HUES6 (cell line): Measurements from ENCODE around the gene MRPS15.
"Not testable (repeated sequence)": the region's sequence is repeated elsewhere in the genome, so short reads cannot be mapped to it uniquely, and the experiment has no call there.

ENCODE experiments used
- H3K27ac ChIP-seq: 2 replicates; pipeline ENCODE4 v1.7.0; 2013; ENCODE audit warnings: low read depth, mild to moderate bottlenecking, low read length, inconsistent platforms
- H3K27me3 ChIP-seq: 2 replicates; pipeline ENCODE4 v1.6.1; 2013; ENCODE audit warnings: low read length; ENCODE audit not compliant: control insufficient read depth, insufficient read depth
- H3K36me3 ChIP-seq: 2 replicates; pipeline ENCODE4 v1.6.1; 2013; ENCODE audit warnings: low read length; ENCODE audit not compliant: control insufficient read depth, insufficient read depth
- H3K4me1 ChIP-seq: 2 replicates; pipeline ENCODE4 v1.6.1; 2013; ENCODE audit warnings: low read length; ENCODE audit not compliant: control insufficient read depth, insufficient read depth
- H3K4me3 ChIP-seq: 2 replicates; pipeline ENCODE4 v1.5.1; 2013; ENCODE audit warnings: low read depth, low read length
- H3K9ac ChIP-seq: one replicate; pipeline ENCODE4 v1.6.1; 2013; ENCODE audit warnings: mild to moderate bottlenecking, low read length
- H3K9me3 ChIP-seq: 2 replicates; pipeline ENCODE4 v1.6.1; 2013; ENCODE audit warnings: low read depth, low read length; ENCODE audit not compliant: control insufficient read depth, insufficient read depth

The MRPS15 gene

DNA sequence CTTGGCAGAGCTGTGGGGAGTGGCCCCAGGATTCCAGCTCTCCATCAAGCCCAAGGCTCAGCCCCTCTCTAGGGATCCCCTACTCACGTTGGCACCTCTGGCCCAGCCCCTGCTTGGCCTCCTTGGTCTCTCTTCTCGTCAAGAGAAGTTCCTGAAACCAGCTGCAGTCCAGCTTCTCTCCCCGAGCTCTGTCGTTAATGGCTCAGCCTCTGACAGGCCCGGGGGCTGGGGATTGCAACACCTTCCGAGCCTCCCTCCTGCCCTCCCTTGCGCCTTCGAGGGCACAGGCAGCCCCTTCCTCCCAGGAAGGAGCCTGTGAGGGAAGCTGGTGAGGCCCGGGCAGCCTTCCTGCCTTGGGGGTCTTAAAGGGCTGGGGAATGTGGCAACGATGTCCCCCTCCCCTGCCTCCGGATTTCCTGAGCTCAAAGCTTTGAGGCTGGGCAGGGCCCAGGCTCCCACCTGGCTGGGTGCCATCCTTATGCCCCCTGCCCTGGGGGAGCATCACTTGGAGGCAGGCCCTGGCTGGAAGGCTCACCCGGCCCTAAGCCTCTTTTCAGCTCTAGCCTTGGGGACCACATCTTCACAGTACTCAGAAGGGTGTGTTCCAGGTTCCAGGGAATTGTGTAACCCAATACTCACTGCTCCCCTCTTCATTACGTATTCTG, 18.7 kb upstream of the MRPS15 start, which contains the start of gene CSF3R:
Gene CSF3R, minus strand, starts transcription at position 190 of the 665 bp plus-strand sequence. CDS start 3,417 bp downstream, outside the sequence.
- H3K4me1 ChIP-seq: peaks cover 17% of the 10 kb centered on the region; the same call in 1 of the 2 replicates
- no peaks in the 10 kb centered on the region for H3K36me3 ChIP-seq
- H3K9me3 ChIP-seq: no peaks in the 10 kb centered on the region
- no peak within 1 kb of the TSS for H3K4me3 ChIP-seq
- no peak within 1 kb of the TSS for H3K27ac ChIP-seq
- no peak within 1 kb of the TSS for H3K9ac ChIP-seq
- H3K27me3 ChIP-seq: peaks cover 10% of the 10 kb centered on the region; the same call in 1 of the 2 replicates

DNA sequence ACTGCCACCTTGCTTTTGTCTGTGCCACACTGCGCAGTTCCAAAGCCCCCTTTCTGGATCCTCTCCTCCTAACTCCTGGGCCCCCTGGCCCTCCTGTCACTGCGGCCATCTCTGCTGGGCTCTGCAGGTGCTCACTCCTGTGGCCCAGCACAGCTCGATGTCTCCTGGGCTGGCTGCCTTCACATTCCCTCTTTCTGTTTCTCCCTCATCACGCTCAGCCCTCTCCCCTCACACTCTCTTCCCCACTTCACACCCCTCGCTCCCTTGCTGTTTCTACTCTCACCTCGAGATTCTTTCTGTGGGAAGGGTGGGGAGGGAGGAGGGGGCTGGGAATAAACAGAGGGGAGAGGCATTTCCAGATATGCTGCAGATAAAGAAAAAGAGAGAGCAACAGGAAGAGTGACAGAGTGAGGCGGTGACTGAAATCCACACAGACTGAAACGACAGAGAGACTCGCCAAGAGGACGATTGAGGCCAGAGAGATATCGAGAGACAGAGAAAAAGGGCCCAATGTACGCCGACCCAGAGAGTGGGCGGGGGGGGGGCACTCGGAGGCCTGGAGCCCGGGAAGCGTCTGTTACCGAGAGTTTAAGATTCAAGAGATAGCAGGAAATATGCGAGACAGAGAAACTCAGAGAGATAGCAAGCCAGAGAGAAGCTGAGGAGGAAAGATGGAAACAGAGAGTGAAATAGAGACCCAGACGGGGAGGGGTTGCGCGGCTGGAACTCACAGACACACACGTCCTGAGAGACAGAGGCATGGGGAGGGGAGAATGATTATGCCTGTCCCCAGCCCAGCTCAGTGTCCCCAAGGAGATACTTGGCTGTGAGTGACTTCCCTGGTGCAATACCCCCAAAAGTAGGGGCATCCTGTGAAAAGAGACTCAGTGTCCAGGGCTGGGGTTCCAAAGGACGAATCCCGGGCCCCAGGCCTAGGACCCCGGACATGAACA, 17.9 kb upstream of the MRPS15 start:
- Histone ChIP-seq H3K9me3 (no peaks in the 10 kb centered on the region), H3K4me3 (no peak overlapping the region), H3K27me3 (peaks cover 10% of the 10 kb centered on the region; the same call in 1 of the 2 replicates), H3K36me3 (no peaks in the 10 kb centered on the region), H3K4me1 (peaks cover 17% of the 10 kb centered on the region; the same call in 1 of the 2 replicates), H3K27ac (no peak overlapping the region), H3K9ac (no peak overlapping the region)

- H3K4me3 ChIP-seq: no peak overlapping the region
- H3K36me3 ChIP-seq: no peaks in the 10 kb centered on the region
- no peak overlapping the region for H3K9ac ChIP-seq
- no peak overlapping the region for H3K27ac ChIP-seq
- H3K27me3 ChIP-seq: peaks cover 10% of the 10 kb centered on the region; the same call in 1 of the 2 replicates
- no peaks in the 10 kb centered on the region for H3K9me3 ChIP-seq
- peaks cover 17% of the 10 kb centered on the region; the same call in 1 of the 2 replicates for H3K4me1 ChIP-seq
Measured at GRCh38 chr1:36481091-36481490, 16.9 kb upstream of the MRPS15 start.

DNA sequence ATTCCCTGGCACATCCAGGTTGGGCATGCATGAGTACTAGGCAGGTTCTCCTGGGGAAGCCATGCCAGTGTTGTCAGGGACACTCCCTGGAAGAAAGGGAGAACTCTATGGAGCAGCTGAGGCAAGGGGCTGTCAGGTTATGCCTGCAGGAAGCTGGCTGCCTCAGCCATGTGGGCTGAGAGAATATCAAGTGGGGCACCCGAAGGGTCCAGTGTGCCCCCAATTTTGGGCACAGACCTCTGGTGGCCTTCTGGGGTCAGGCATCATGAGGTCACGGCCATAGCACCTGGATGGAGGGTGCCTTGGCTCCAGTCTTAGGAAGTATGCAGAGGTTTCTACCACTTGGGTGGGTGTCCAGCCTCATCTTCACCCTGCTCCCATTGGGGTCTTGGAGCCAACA, 16.0 kb upstream of the MRPS15 start:
- H3K4me1 ChIP-seq: peaks cover 17% of the 10 kb centered on the region; the same call in 1 of the 2 replicates
- H3K27ac ChIP-seq: no peak overlapping the region
- H3K36me3 ChIP-seq: no peaks in the 10 kb centered on the region
- no peaks in the 10 kb centered on the region for H3K9me3 ChIP-seq
- peaks cover 10% of the 10 kb centered on the region; the same call in 1 of the 2 replicates for H3K27me3 ChIP-seq
- no peak overlapping the region for H3K9ac ChIP-seq
- H3K4me3 ChIP-seq: no peak overlapping the region

DNA sequence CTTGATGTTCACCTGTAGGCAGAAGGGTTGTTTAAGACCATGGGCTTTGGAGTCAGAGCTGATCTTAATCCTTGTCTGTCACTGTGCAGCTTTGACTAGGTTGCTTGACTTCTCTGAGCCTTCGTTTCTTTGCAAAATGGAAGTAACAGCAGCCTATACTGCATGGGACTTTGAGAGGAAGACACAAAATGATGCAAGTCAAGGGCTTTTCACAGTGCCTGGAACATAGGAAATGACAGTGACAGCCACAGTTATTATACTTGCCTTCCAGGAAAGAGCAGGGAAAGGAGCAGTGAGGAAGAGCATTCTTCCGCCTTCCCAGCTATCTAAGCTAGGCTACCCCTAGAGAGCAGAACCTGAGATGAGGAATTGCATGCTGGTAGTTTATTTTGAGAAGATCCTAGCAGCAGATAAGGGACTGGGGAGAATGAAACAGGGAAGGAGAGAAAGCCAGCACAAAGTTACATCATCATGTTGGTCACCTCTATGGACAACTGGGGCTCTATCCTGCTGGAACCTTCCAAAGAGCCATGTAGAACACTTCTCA, 15.4 kb upstream of the MRPS15 start:
- Histone ChIP-seq H3K27me3 (peaks cover 10% of the 10 kb centered on the region; the same call in 1 of the 2 replicates), H3K36me3 (no peaks in the 10 kb centered on the region), H3K27ac (no peak overlapping the region), H3K9ac (no peak overlapping the region), H3K9me3 (no peaks in the 10 kb centered on the region), H3K4me1 (peaks cover 17% of the 10 kb centered on the region; the same call in 1 of the 2 replicates), H3K4me3 (no peak overlapping the region)

- Histone ChIP-seq H3K4me1 (peaks cover 12% of the 10 kb centered on the region; the same call in 1 of the 2 replicates), H3K27me3 (peaks cover 22% of the 10 kb centered on the region)
- H3K4me3 ChIP-seq, H3K9me3 ChIP-seq, H3K36me3 ChIP-seq, H3K9ac ChIP-seq, H3K27ac ChIP-seq: not testable (repeated sequence)
Measured at GRCh38 chr1:36477615-36478014, 13.4 kb upstream of the MRPS15 start.

DNA sequence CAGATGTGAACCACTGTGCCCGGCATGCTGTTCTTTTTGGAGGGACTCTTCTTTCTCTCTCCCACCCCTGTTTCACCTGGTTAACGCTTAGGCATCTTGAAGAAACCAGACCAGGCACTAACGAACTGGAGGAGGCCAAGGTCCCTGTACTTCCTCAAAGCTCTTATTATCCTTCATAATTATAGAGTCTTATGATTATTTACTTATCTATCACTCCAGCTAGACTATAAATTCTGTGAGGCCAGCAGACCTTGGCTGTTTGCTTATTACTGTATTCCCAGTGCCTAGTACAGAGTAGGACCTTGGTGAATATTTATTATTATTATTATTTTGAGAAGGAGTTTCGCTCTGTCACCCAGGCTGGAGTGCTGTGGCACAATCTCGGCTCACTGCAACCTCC, 12.8 kb upstream of the MRPS15 start:
- no peak overlapping the region for H3K27ac ChIP-seq
- H3K36me3 ChIP-seq: no peaks in the 10 kb centered on the region
- no peaks in the 10 kb centered on the region for H3K9me3 ChIP-seq
- H3K9ac ChIP-seq: no peak overlapping the region
- peaks cover 6% of the 10 kb centered on the region; the same call in 1 of the 2 replicates for H3K4me1 ChIP-seq
- peaks cover 27% of the 10 kb centered on the region for H3K27me3 ChIP-seq
- H3K4me3 ChIP-seq: no peak overlapping the region

GRCh38 chr1:36475910-36476604, 11.9 kb upstream of the MRPS15 start:
- Histone ChIP-seq H3K27ac (no peak overlapping the region), H3K4me1 (no peaks in the 10 kb centered on the region; the same call in 1 of the 2 replicates), H3K27me3 (peaks cover 30% of the 10 kb centered on the region), H3K9me3 (no peaks in the 10 kb centered on the region), H3K36me3 (no peaks in the 10 kb centered on the region), H3K9ac (no peak overlapping the region), H3K4me3 (no peak overlapping the region)

GRCh38 chr1:36475341-36475740, 11.2 kb upstream of the MRPS15 start:
- Histone ChIP-seq H3K9me3 (no peaks in the 10 kb centered on the region), H3K9ac (no peak overlapping the region), H3K27me3 (peaks cover 30% of the 10 kb centered on the region), H3K36me3 (no peaks in the 10 kb centered on the region), H3K4me3 (no peak overlapping the region), H3K4me1 (no peaks in the 10 kb centered on the region; the same call in 1 of the 2 replicates), H3K27ac (no peak overlapping the region)

DNA sequence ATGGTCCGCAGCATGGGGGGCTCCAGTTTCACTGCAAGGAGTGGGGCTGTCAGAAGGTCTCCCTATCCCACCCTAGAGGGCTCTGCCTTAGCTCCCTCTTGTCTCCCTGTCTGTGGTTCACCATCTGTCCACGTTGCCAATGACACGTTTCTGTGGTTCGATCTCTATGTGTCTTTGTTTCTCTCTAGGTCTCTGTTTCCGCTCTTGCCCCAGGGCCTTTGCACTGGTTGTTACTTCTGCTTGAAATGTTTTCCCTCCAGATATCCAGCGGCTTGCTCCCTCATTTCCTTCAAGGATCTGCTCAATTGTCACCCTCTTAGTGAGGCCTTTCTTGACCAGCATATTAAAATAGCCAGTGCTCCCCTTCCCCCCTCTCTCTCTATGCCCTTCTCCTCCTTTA, 8.5 kb upstream of the MRPS15 start:
- H3K27me3 ChIP-seq: peaks cover 47% of the 10 kb centered on the region
- H3K4me3 ChIP-seq: no peak overlapping the region
- H3K4me1 ChIP-seq: no peaks in the 10 kb centered on the region; the same call in 1 of the 2 replicates
- no peaks in the 10 kb centered on the region for H3K9me3 ChIP-seq
- no peak overlapping the region for H3K27ac ChIP-seq
- no peaks in the 10 kb centered on the region for H3K36me3 ChIP-seq
- H3K9ac ChIP-seq: no peak overlapping the region
